ENCODE results near the gene NLGN1.

Gene NLGN1

DNA sequence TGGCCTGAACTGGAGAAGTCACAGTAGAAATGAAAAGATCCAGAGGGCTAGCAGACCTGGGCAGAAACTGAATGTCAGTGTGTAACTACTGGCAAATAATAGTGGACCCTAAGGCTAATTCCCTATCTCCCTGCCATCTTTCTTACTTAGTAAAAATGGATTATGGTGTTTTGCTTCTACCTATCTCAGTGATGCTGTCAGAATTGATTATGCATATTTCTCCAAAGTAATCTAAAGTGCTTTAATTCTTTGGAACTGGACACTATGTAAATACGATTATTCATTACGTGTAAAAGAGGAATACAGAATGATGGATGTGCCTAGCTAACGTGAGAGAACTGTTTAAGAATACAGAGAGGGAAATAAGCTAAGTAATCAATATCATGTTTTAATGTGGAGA is 651.9 kb downstream of the NLGN1 start:
- no peak for DNase-seq (ENCODE audit: low read depth)
- TF ChIP-seq, protein P1, sequence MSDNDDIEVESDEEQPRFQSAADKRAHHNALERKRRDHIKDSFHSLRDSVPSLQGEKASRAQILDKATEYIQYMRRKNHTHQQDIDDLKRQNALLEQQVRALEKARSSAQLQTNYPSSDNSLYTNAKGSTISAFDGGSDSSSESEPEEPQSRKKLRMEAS (IDR thresholded peaks at IDR 0.05; ENCODE audit: low read depth, low read length): no peak
- TF ChIP-seq, protein P2, sequence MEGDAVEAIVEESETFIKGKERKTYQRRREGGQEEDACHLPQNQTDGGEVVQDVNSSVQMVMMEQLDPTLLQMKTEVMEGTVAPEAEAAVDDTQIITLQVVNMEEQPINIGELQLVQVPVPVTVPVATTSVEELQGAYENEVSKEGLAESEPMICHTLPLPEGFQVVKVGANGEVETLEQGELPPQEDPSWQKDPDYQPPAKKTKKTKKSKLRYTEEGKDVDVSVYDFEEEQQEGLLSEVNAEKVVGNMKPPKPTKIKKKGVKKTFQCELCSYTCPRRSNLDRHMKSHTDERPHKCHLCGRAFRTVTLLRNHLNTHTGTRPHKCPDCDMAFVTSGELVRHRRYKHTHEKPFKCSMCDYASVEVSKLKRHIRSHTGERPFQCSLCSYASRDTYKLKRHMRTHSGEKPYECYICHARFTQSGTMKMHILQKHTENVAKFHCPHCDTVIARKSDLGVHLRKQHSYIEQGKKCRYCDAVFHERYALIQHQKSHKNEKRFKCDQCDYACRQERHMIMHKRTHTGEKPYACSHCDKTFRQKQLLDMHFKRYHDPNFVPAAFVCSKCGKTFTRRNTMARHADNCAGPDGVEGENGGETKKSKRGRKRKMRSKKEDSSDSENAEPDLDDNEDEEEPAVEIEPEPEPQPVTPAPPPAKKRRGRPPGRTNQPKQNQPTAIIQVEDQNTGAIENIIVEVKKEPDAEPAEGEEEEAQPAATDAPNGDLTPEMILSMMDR (IDR thresholded peaks at IDR 0.05; ENCODE audit: low read depth, low read length): no peak
- TF ChIP-seq POLR2A (IDR thresholded peaks at IDR 0.05; ENCODE audit: extremely low read depth, insufficient read length) (no peak), MYC (IDR thresholded peaks at IDR 0.05; ENCODE audit: low read depth, low read length) (no peak)

DNA sequence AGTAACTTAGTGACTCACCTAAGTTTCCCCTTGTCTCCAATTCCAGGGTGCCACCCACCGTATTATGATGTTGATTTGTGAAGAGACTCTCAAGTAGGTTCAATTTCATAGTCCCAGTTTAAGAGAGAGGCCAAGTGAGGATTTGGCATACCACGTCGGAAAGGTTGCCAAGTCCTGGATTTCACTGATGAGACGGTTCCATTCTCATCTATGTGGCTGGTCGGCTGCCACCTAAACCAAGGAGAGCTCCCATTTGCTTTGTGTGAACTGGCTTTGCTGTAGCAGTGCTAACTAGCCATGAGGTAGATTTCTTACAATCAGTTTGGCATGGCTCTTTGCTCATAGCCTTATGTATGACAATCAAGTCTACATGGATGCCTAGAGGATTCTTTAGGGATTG is 653.6 kb downstream of the NLGN1 start:
- no peak for DNase-seq (ENCODE audit: low read depth)
- TF ChIP-seq, protein P1 (IDR thresholded peaks at IDR 0.05; ENCODE audit: low read depth, low read length): no peak
- no peak for TF ChIP-seq POLR2A (IDR thresholded peaks at IDR 0.05; ENCODE audit: extremely low read depth, insufficient read length)
- no peak for TF ChIP-seq MYC (IDR thresholded peaks at IDR 0.05; ENCODE audit: low read depth, low read length)
- TF ChIP-seq, protein P2 (IDR thresholded peaks at IDR 0.05; ENCODE audit: low read depth, low read length): no peak
- H3K4me3 ChIP-seq (ENCODE audit: low read depth, low read length): no peak overlapping the region

More for the DNA sequence above, 651.9 kb downstream of the NLGN1 start:
- no peak overlapping the region for H3K4me3 ChIP-seq (ENCODE audit: low read depth, low read length)

DNA sequence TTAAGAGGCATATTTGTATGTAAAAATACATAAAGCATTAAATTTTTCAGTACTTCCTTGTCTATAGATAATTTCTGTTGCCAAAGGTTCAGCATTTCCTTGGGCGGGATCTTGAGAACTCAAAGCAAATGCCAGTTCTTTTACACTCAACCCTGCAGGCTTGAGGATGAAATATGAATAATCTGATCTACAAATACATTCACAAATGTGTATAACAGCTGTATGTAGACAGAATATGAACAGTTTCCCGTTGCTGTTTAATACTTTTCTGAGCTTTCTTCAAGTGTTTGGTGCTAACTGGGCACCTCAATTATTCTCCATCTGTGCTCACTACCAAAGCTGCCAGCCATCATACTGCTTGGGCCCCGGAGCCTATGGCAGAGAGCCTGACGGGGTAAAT is 661.3 kb downstream of the NLGN1 start:
- TF ChIP-seq, protein P2 (IDR thresholded peaks at IDR 0.05; ENCODE audit: low read depth, low read length): no peak
- TF ChIP-seq MYC (IDR thresholded peaks at IDR 0.05; ENCODE audit: low read depth, low read length) (no peak), POLR2A (IDR thresholded peaks at IDR 0.05; ENCODE audit: extremely low read depth, insufficient read length) (no peak)
- TF ChIP-seq, protein P1 (IDR thresholded peaks at IDR 0.05; ENCODE audit: low read depth, low read length): no peak
- DNase-seq (ENCODE audit: low read depth): no peak
- no peak overlapping the region for H3K4me3 ChIP-seq (ENCODE audit: low read depth, low read length)

DNA sequence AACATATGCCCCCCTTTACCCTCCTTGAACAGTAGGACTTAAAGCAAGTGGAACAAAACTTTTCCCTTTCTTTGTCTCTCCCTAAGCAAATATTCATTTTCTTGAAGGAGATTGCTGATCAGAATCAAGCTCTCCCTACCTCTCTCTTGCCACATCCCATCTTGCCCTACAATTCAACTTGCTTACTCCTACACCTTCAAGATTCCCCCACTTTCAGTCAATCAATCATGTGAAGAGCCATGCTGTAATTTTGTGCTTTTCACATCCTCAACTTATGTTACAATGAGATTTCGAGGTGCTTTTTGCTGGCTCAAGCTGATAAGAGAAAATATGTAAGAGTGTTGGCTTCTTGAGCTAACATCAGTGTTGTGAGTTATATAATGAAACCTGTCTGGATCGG is 662.9 kb downstream of the NLGN1 start:
- DNase-seq (ENCODE audit: low read depth): no peak

DNA sequence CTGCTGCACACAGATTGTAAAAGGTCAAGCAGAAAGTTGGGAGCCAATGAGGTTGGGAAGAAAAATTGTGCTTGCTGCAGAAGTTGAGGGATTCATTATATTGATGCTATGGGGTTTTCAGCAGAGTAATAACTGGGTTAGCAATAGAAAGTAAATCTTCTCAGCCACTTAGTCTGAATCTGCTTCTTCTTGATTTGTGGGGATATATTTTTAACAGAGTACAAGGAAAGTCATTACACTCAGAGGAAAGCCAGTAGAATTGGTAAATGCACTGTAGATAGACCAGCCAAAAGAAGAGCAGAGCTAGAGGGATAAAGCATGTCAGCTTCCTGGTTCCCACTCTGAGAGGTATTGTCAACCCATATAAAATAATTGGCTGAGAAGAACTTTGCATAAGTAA is 663.6 kb downstream of the NLGN1 start:
- TF ChIP-seq, protein P2 (IDR thresholded peaks at IDR 0.05; ENCODE audit: low read depth, low read length): no peak
- TF ChIP-seq MYC (IDR thresholded peaks at IDR 0.05; ENCODE audit: low read depth, low read length) (no peak), POLR2A (IDR thresholded peaks at IDR 0.05; ENCODE audit: extremely low read depth, insufficient read length) (no peak)
- TF ChIP-seq, protein P1 (IDR thresholded peaks at IDR 0.05; ENCODE audit: low read depth, low read length): no peak
- no peak for DNase-seq (ENCODE audit: low read depth)

More for the DNA sequence above, 662.9 kb downstream of the NLGN1 start:
- TF ChIP-seq, protein P1 (IDR thresholded peaks at IDR 0.05; ENCODE audit: low read depth, low read length): no peak
- TF ChIP-seq POLR2A (IDR thresholded peaks at IDR 0.05; ENCODE audit: extremely low read depth, insufficient read length) (no peak), MYC (IDR thresholded peaks at IDR 0.05; ENCODE audit: low read depth, low read length) (no peak)
- TF ChIP-seq, protein P2 (IDR thresholded peaks at IDR 0.05; ENCODE audit: low read depth, low read length): no peak
- no peak overlapping the region for H3K4me3 ChIP-seq (ENCODE audit: low read depth, low read length)

More for the DNA sequence above, 663.6 kb downstream of the NLGN1 start:
- H3K4me3 ChIP-seq (ENCODE audit: low read depth, low read length): no peak overlapping the region

All from NB4 (cell line).